HG03378 (cell line): Measurements from ENCODE around the gene ANKS6.
"Not testable (repeated sequence)": the region's sequence is repeated elsewhere in the genome, so short reads cannot be mapped to it uniquely, and the experiment has no call there.

Source experiments
- ATAC-seq: cut with Tn5 transposase; IDR thresholded peaks from one replicate; pipeline ENCODE4 v1.9.1; 2021; ENCODE audit warnings: mild to moderate bottlenecking, moderate library complexity; ENCODE audit not compliant: unreplicated experiment

ANKS6 gene

GRCh38 chr9:98708103-98708932 is 88.0 kb downstream of the ANKS6 start:
- ATAC-seq, result no peak

- no peak for ATAC-seq
Measured at GRCh38 chr9:98707166-98708102, 88.9 kb downstream of the ANKS6 start.

DNA sequence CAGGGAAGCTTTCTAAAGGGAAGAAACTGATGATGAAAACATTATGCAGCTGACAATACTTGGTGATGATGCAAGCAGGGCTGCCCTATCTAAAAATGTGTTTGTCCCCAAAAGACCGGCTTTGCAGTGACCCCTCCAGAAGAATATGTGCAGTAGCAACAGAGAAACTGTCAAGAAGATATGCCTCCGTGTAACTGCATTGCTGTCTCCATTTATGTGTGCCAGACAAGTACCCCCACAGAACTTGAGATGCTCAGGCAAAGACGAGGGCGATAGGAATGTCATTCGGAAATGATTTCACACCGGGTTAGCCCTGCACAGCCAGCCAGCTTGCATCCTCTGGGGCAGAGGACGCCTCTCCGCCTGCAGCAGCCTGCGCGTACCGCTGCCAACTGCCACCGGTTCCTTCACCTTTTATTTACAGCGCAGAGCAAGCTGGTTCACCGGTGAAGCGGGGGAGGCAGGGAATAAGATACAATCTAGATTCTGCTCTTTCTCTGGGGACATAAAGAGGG is 89.6 kb downstream of the ANKS6 start:
- ATAC-seq, result no peak

- ATAC-seq, result no peak
Measured at GRCh38 chr9:98702835-98703380, 93.4 kb downstream of the ANKS6 start.

DNA sequence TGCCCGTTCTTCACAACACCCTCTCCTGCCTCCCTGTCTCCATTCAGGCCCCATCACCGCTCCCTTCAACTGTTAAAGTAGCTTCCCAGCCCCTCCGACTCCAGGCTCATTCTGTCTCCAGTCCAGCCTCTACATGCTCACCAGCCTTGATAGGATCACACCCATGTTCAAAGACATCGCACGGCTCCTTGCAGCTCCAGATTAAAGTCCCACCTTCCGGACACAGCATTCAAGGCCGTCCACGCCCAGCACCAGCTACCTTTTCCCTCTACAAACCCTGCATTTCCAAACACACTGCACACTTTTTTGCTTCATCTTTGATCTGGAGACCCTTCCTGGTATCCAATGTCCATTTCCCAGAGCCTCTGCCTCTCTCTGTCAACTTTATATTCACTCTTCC is 94.0 kb downstream of the ANKS6 start:
- ATAC-seq, result no peak

- no peak for ATAC-seq
Measured at GRCh38 chr9:98701576-98701975, 94.8 kb downstream of the ANKS6 start.

GRCh38 chr9:98700801-98701200 is 95.6 kb downstream of the ANKS6 start:
- no peak for ATAC-seq

GRCh38 chr9:98698856-98699255 is 97.5 kb downstream of the ANKS6 start:
- ATAC-seq, result no peak

DNA sequence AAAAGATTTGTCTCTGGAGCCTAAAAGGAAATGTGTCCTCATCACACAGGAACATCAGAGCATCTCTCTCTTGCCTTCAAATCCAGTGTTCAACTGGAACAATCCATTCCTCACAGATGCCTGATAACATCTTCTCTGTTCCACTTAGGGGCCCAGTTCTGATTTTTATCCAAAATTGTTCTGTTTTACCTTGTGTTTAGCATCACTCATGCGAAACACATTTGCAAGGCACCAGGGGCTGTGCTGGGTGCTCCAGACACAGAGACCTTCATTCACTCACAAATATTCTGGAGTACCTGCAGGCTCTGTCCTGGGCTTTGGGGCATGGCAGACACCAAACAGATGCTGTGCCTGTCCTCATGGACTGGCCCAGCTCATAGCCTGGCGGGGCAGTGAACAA is 101.4 kb downstream of the ANKS6 start:
- no peak for ATAC-seq

GRCh38 chr9:98692392-98692791 is 104.0 kb downstream of the ANKS6 start:
- ATAC-seq, result no peak

DNA sequence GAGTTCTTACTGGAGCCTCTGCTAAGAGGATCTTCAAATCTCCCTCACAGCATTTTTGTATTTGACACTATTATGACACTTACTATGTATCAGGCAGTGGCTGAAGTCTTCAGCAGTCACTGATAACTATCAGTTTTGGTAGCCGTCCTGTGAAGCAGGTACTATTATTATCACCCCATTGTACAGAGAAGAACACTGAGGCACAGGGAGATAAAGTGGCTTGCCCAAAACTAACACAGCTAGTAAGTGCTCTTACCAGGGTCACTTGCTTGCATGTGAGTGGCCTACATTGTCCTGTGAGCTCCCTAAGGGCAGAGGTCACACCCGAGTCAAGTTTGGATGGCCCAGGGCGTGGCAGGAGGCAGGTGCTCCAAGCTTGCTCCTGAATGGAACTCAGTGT is 104.5 kb downstream of the ANKS6 start:
- ATAC-seq, result no peak

DNA sequence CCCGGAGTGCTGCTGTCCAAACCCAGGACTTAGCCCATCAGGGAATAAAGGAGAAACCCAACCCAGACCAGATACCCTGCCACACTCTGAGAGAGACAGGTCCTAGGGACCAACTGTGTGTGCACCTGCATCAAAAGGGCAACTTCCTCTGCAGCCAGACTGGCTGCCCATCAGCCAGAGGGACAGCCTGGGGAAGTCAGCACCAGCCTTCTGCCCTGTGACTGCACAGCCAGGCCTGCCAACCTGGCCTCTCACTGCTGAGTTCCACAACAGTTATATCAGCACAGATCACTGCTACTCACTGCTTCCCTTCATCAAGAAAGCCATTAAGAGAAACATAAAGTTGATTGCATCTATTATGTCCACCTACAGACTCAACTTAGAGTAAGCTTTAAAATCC is 105.7 kb downstream of the ANKS6 start:
- no peak for ATAC-seq

- no peak for ATAC-seq
Measured at GRCh38 chr9:98688710-98689495, 107.5 kb downstream of the ANKS6 start.

GRCh38 chr9:98687911-98688310 is 108.4 kb downstream of the ANKS6 start:
- no peak for ATAC-seq

GRCh38 chr9:98686961-98687855 is 109.1 kb downstream of the ANKS6 start:
- ATAC-seq, result no peak

- ATAC-seq, result not testable (repeated sequence)
Measured at GRCh38 chr9:98684816-98685215, 111.5 kb downstream of the ANKS6 start.
